CD4-positive, alpha-beta T cell treated with Interleukin-17A for 4 hours (primary cell): ENCODE results near the gene FAM124A.
A peak's percentile ranks its signal among the peaks of the same experiment; 100 is the strongest.

ENCODE experiments used
- DNase-seq: peaks from one replicate; pipeline ENCODE4 v3.0.0-alpha.2; 2020; ENCODE audit warnings: mixed read lengths

The FAM124A gene

GRCh38 chr13:51222037-51222685 is at the start of gene FAM124A:
TSS of gene FAM124A (plus strand) at chr13:51222398. CDS start at chr13:51222502, 104 bp downstream.
- peak; percentile 31 for DNase-seq

GRCh38 chr13:51175021-51175420 is 47.2 kb upstream of the FAM124A start:
- no peak for DNase-seq

- DNase-seq: no peak
Observed at GRCh38 chr13:51175639-51176038, 46.6 kb upstream of the FAM124A start.

- no peak for DNase-seq
Observed at GRCh38 chr13:51177188-51177587, 45.0 kb upstream of the FAM124A start.

- no peak for DNase-seq
Observed at GRCh38 chr13:51178456-51179074, 43.6 kb upstream of the FAM124A start.

- no peak for DNase-seq
Observed at GRCh38 chr13:51179432-51179971, 42.7 kb upstream of the FAM124A start.

- DNase-seq: no peak
Observed at GRCh38 chr13:51180853-51181511, 41.2 kb upstream of the FAM124A start.

GRCh38 chr13:51181786-51182383 is 40.3 kb upstream of the FAM124A start:
- no peak for DNase-seq

GRCh38 chr13:51191743-51192142 is 30.5 kb upstream of the FAM124A start:
- no peak for DNase-seq

GRCh38 chr13:51192348-51192747 is 29.9 kb upstream of the FAM124A start:
- no peak for DNase-seq

GRCh38 chr13:51193387-51193786 is 28.8 kb upstream of the FAM124A start:
- no peak for DNase-seq

- no peak for DNase-seq
Observed at GRCh38 chr13:51194942-51195341, 27.3 kb upstream of the FAM124A start.

GRCh38 chr13:51201886-51202285 is 20.3 kb upstream of the FAM124A start:
- DNase-seq: no peak

GRCh38 chr13:51202477-51203046 is 19.6 kb upstream of the FAM124A start:
- DNase-seq: no peak

GRCh38 chr13:51206584-51206983 is 15.6 kb upstream of the FAM124A start:
- DNase-seq: no peak

GRCh38 chr13:51207881-51208280 is 14.3 kb upstream of the FAM124A start:
- no peak for DNase-seq

GRCh38 chr13:51208716-51209115 is 13.5 kb upstream of the FAM124A start:
- DNase-seq: no peak

GRCh38 chr13:51211910-51212309 is 10.3 kb upstream of the FAM124A start:
- no peak for DNase-seq

GRCh38 chr13:51212758-51213157 is 9.4 kb upstream of the FAM124A start:
- no peak for DNase-seq

- no peak for DNase-seq
Observed at GRCh38 chr13:51213173-51213728, 8.9 kb upstream of the FAM124A start.

GRCh38 chr13:51218626-51219025 is 3.6 kb upstream of the FAM124A start:
- no peak for DNase-seq

GRCh38 chr13:51220706-51221105 is 1.5 kb upstream of the FAM124A start:
- DNase-seq: no peak

- no peak for DNase-seq
Observed at GRCh38 chr13:51221108-51221507, 1.1 kb upstream of the FAM124A start.
